Spinal cord (tissue), 10 donors: ENCODE data around the gene RASGRP2. TPM values are rescaled to one million over a fixed set of nuclear protein-coding genes. Genes with fewer than 3 reads are reported as not detected.
A peak's percentile ranks its signal among the peaks of the same experiment; 100 is the strongest.

Source experiments
- DNase-seq, 6 donors: peaks; one replicate each; pipeline versions ENCODE4 v3.0.0 to v3.0.0-alpha.2; 2013 to 2015; ENCODE audit warnings: low spot score in 6 of 6, low read depth in 4 of 6
- H3K27ac ChIP-seq: one replicate; pipeline ENCODE4 v1.5.1; 2013; ENCODE audit warnings: low read depth, low read length, control low read depth
- H3K27me3 ChIP-seq: one replicate; pipeline ENCODE4 v1.6.1; 2013; ENCODE audit warnings: low read length; ENCODE audit not compliant: control insufficient read depth, insufficient read depth
- H3K36me3 ChIP-seq: one replicate; pipeline ENCODE4 v1.6.1; 2013; ENCODE audit warnings: low read length; ENCODE audit not compliant: control insufficient read depth, insufficient read depth
- H3K4me1 ChIP-seq: one replicate; pipeline ENCODE4 v1.6.1; 2013; ENCODE audit warnings: low read length; ENCODE audit not compliant: control insufficient read depth, insufficient read depth
- H3K4me3 ChIP-seq: one replicate; pipeline ENCODE4 v1.5.1; 2013; ENCODE audit warnings: low read depth, low read length, control low read depth
- H3K9me3 ChIP-seq: one replicate; pipeline ENCODE4 v1.6.1; 2013; ENCODE audit warnings: low read length; ENCODE audit not compliant: control insufficient read depth, insufficient read depth
- WGBS: methylation state at CpG from one replicate; pipeline ENCODE4 v1.1.5; 2013; ENCODE audit warnings: missing lambda C conversion rate; ENCODE audit not compliant: insufficient coverage; 5-methylcytosine and 5-hydroxymethylcytosine counted together
- polyA plus RNA-seq, 2 donors: library from polyadenylated mRNA; unstranded; fragments of 120-200 nt; gene quantifications; one replicate each; pipeline ENCODE4 v1.2.1, GENCODE V29; 2013; ENCODE audit not compliant: insufficient read length in 2 of 2
- total RNA-seq, 2 donors: library from RNA; depleted of rRNA in 1 of 2; stranded (reverse); fragments of 120-200 nt in 1 of 2; fragments of >200 nt in 1 of 2; gene quantifications; one replicate each; pipeline versions ENCODE4 v1.2.3 to v1.2.4, GENCODE V29; 2013 to 2014
- donor health status: healthy.

Gene RASGRP2
- total and polyA plus RNA-seq, 4 donors, result 18.8 to 87.3 (median 41.2) TPM

- WGBS, result 44% methylated on average over 3 of the region's 11 CpGs
- DNase-seq, result peak in 2 of 6 donors; percentile 39 to 47
- peaks cover 71% of the 10 kb centered on the region for H3K4me1 ChIP-seq
- H3K36me3 ChIP-seq, result peaks cover 71% of the 10 kb centered on the region
- H3K27ac ChIP-seq, result peak overlapping the region; percentile 85
- H3K27me3 ChIP-seq, result no peaks in the 10 kb centered on the region
- no peak overlapping the region for H3K4me3 ChIP-seq
- H3K9me3 ChIP-seq, result no peaks in the 10 kb centered on the region
Measured at GRCh38 chr11:64764040-64764611, 20.2 kb upstream of the RASGRP2 start.

GRCh38 chr11:64763526-64764039 is 19.6 kb upstream of the RASGRP2 start:
- Histone ChIP-seq H3K9me3 (no peaks in the 10 kb centered on the region), H3K36me3 (peaks cover 66% of the 10 kb centered on the region), H3K4me3 (no peak overlapping the region), H3K27me3 (no peaks in the 10 kb centered on the region), H3K4me1 (peaks cover 77% of the 10 kb centered on the region), H3K27ac (peak overlapping the region; percentile 85)
- 36% methylated on average over 6 of the region's 6 CpGs for WGBS
- DNase-seq, result no peak

GRCh38 chr11:64762674-64763525 is 19.0 kb upstream of the RASGRP2 start:
- Histone ChIP-seq H3K9me3 (no peaks in the 10 kb centered on the region), H3K27ac (peak overlapping the region; percentile 85), H3K4me3 (no peak overlapping the region), H3K27me3 (no peaks in the 10 kb centered on the region), H3K36me3 (peaks cover 60% of the 10 kb centered on the region), H3K4me1 (peaks cover 76% of the 10 kb centered on the region)
- DNase-seq, result peak in 2 of 6 donors; percentile 82 to 84
- WGBS, result 26% methylated on average over 7 of the region's 13 CpGs

- 45% methylated on average over 5 of the region's 5 CpGs for WGBS
- no peak overlapping the region for H3K4me3 ChIP-seq
- no peaks in the 10 kb centered on the region for H3K9me3 ChIP-seq
- H3K36me3 ChIP-seq, result peaks cover 54% of the 10 kb centered on the region
- H3K27me3 ChIP-seq, result no peaks in the 10 kb centered on the region
- H3K27ac ChIP-seq, result peak overlapping the region; percentile 85
- peaks cover 71% of the 10 kb centered on the region for H3K4me1 ChIP-seq
- peak in 2 of 6 donors; percentile 20 to 59 for DNase-seq
Measured at GRCh38 chr11:64762277-64762673, 18.3 kb upstream of the RASGRP2 start.

GRCh38 chr11:64760759-64761420 is 16.9 kb upstream of the RASGRP2 start:
- peaks cover 71% of the 10 kb centered on the region for H3K4me1 ChIP-seq
- H3K27ac ChIP-seq, result no peak overlapping the region
- peaks cover 42% of the 10 kb centered on the region for H3K36me3 ChIP-seq
- no peaks in the 10 kb centered on the region for H3K9me3 ChIP-seq
- no peak for DNase-seq
- no peak overlapping the region for H3K4me3 ChIP-seq
- 77% methylated on average over 6 of the region's 7 CpGs for WGBS
- H3K27me3 ChIP-seq, result no peaks in the 10 kb centered on the region

- Histone ChIP-seq H3K4me1 (peaks cover 64% of the 10 kb centered on the region), H3K9me3 (no peaks in the 10 kb centered on the region), H3K27me3 (no peaks in the 10 kb centered on the region), H3K36me3 (peaks cover 33% of the 10 kb centered on the region), H3K4me3 (no peak within 1 kb of the TSS), H3K27ac (peak within 1 kb of the TSS; percentile 73)
- DNase-seq, result peak in 2 of 6 donors; percentile 45 to 85
- 34% methylated on average over 19 of the region's 24 CpGs for WGBS
Measured at GRCh38 chr11:64759722-64760719, 16.1 kb upstream of the RASGRP2 start, which contains the start of gene PYGM. Gene PYGM, minus strand, starts transcription at chr11:64759974. Its CDS starts 76 bp downstream, at chr11:64759898.

GRCh38 chr11:64759131-64759721 is 15.3 kb upstream of the RASGRP2 start:
- no peak for DNase-seq
- Histone ChIP-seq H3K4me1 (peaks cover 58% of the 10 kb centered on the region), H3K9me3 (no peaks in the 10 kb centered on the region), H3K36me3 (peaks cover 32% of the 10 kb centered on the region), H3K27me3 (no peaks in the 10 kb centered on the region), H3K27ac (peak overlapping the region; percentile 73), H3K4me3 (no peak overlapping the region)
- 61% methylated on average over 21 of the region's 21 CpGs for WGBS

GRCh38 chr11:64758330-64759079 is 14.6 kb upstream of the RASGRP2 start:
- 84% methylated on average over 11 of the region's 15 CpGs for WGBS
- H3K27ac ChIP-seq, result no peak overlapping the region
- DNase-seq, result no peak
- no peak overlapping the region for H3K4me3 ChIP-seq
- peaks cover 51% of the 10 kb centered on the region for H3K4me1 ChIP-seq
- no peaks in the 10 kb centered on the region for H3K9me3 ChIP-seq
- peaks cover 30% of the 10 kb centered on the region for H3K36me3 ChIP-seq
- no peaks in the 10 kb centered on the region for H3K27me3 ChIP-seq
